Measurements from ENCODE around the gene ZNF532.

GRCh38 chr18:58878640-58879039, 14.0 kb downstream of the ZNF532 start:
- TF ChIP-seq EP300 (IDR thresholded peaks at IDR 0.05) (no peak), CTCF (IDR thresholded peaks at IDR 0.05) (no peak), POLR2A (IDR thresholded peaks at IDR 0.05) (no peak)

Measured in tibial nerve (tissue), 4 donors.